ENCODE measurements around the gene METAP1D. TPM values are rescaled to one million over a fixed set of nuclear protein-coding genes. Genes with fewer than 3 reads are reported as not detected.
"Not testable (repeated sequence)": the region's sequence is repeated elsewhere in the genome, so short reads cannot be mapped to it uniquely, and the experiment has no call there.

The METAP1D gene
- total RNA-seq, 1 donor from 2014 or later, result 6.3 TPM

GRCh38 chr2:172063446-172063845 is 63.7 kb downstream of the METAP1D start:
- H3K4me3 ChIP-seq (ENCODE audit: low read depth, low read length), result no peak overlapping the region
- no peak for TF ChIP-seq CTCF (IDR thresholded peaks at IDR 0.05; ENCODE audit: insufficient read depth, low read length, poor library complexity, severe bottlenecking)
- DNase-seq (ENCODE audit: low read depth), result no peak
- no peaks in the 10 kb centered on the region for H3K36me3 ChIP-seq (ENCODE audit: control insufficient read depth, insufficient read depth, low read length)
- no peaks in the 10 kb centered on the region for H3K27me3 ChIP-seq (ENCODE audit: control insufficient read depth, insufficient read depth, low read length)

DNA sequence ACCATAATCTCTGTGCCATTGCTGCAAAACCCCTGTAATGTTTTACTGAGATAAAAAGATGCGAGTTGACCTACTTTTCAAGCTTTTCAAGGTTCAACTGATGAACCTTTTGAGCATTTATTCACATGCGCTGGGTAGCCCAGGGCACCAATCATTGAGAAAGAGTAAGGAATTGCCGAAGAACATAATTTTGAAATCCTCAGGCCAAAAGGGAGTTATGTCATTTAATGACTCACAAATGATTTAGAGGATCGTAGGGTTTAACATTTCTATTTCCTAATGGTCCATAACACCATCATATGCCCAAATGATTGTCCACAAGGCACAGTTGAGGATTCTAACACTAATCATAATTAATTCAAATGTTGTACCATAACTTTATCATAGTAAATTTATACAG is 65.4 kb downstream of the METAP1D start:
- Histone ChIP-seq H3K4me3 (ENCODE audit: low read depth, low read length) (no peak overlapping the region), H3K27me3 (ENCODE audit: control insufficient read depth, insufficient read depth, low read length) (no peaks in the 10 kb centered on the region), H3K36me3 (ENCODE audit: control insufficient read depth, insufficient read depth, low read length) (no peaks in the 10 kb centered on the region)
- no peak for TF ChIP-seq CTCF (IDR thresholded peaks at IDR 0.05; ENCODE audit: insufficient read depth, low read length, poor library complexity, severe bottlenecking)
- DNase-seq (ENCODE audit: low read depth), result no peak

DNA sequence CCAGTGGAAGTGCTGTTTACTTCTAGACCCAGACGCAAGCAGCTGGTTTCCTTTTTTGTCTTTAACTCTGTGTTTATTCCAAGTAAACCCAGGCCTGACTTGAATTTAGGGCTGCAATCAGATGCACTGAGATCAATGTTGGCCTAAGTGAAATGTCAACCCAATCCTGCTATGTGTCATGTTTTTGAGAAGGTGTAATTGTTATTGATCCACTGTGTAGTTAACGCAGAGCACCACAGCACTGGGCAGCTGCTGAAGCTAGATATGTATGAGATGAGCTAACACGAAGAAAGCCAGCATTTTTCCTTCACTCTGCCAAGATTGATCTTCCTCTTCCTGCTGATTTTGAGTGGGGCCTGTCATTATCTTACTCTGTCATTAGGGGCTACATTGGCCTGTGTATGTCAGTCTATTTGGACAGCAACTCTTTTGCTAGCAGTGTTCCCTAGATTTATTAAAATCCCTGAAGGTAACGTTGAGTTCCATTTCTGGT is 66.7 kb downstream of the METAP1D start:
- Histone ChIP-seq H3K36me3 (ENCODE audit: control insufficient read depth, insufficient read depth, low read length) (no peaks in the 10 kb centered on the region), H3K4me3 (ENCODE audit: low read depth, low read length) (no peak overlapping the region), H3K27me3 (ENCODE audit: control insufficient read depth, insufficient read depth, low read length) (no peaks in the 10 kb centered on the region)
- TF ChIP-seq CTCF (IDR thresholded peaks at IDR 0.05; ENCODE audit: insufficient read depth, low read length, poor library complexity, severe bottlenecking), result no peak
- no peak for DNase-seq (ENCODE audit: low read depth)

DNA sequence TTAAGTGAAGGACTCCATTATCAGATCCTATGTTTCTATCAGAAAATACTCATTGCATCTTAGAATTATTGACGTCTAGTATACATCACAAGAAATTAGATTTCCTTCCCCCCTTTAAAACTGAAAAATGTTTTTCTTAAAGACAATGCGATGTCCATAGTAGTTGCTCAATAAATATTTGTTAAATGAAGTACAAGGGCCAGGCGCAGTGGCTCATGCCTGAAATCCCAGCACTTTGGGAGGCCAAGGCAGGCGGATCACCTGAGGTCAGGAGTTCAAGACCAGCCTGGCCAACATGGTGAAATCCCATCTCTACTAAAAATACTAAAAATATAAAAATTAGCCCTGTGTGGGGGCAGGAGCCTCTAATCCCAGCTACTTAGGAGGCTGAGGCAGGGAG is 68.2 kb downstream of the METAP1D start:
- not testable (repeated sequence) for H3K4me3 ChIP-seq (ENCODE audit: low read depth, low read length); DNase-seq (ENCODE audit: low read depth); H3K27me3 ChIP-seq (ENCODE audit: control insufficient read depth, insufficient read depth, low read length); H3K36me3 ChIP-seq (ENCODE audit: control insufficient read depth, insufficient read depth, low read length)

DNA sequence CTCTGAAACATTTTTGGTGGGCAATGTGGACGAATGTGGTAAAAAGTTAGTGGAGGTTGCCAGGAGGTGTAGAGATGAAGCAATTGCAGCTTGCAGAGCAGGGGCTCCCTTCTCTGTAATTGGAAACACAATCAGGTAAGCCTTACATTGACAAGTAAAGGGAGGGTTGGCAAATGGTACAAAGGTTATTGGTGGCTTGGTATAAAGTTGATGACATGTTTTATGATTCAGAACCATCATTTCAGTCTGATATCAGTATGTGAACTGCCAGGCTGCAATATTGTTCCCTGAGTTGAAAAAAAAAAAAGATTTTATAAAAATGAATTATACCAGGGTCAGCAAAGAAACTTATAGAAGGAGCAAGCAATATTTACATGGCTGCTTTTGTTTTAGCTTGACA is 71.2 kb downstream of the METAP1D start:
- Histone ChIP-seq H3K36me3 (ENCODE audit: control insufficient read depth, insufficient read depth, low read length) (no peaks in the 10 kb centered on the region), H3K27me3 (ENCODE audit: control insufficient read depth, insufficient read depth, low read length) (no peaks in the 10 kb centered on the region), H3K4me3 (ENCODE audit: low read depth, low read length) (no peak overlapping the region)
- TF ChIP-seq CTCF (IDR thresholded peaks at IDR 0.05; ENCODE audit: insufficient read depth, low read length, poor library complexity, severe bottlenecking), result no peak
- DNase-seq (ENCODE audit: low read depth), result no peak

DNA sequence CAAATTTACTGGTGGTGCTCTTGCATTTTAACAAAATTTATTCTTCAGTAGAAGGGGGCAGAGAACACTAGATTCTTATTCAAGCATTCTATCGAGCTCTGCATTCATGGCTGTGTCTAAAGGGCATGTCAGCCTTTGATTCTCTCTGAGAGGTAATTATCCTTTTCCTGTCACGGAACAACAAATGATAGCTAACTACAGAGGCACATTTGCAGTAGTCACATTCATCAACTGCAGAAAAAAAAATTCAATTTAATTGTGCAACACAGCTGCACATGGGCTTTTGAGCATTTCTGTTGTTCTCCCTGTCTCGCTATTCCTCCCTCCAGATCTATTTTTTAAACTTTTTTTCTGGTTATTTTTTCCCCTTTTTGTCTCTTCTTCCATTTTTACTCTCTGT is 72.5 kb downstream of the METAP1D start:
- no peak for DNase-seq (ENCODE audit: low read depth)
- Histone ChIP-seq H3K4me3 (ENCODE audit: low read depth, low read length) (no peak overlapping the region), H3K27me3 (ENCODE audit: control insufficient read depth, insufficient read depth, low read length) (no peaks in the 10 kb centered on the region), H3K36me3 (ENCODE audit: control insufficient read depth, insufficient read depth, low read length) (no peaks in the 10 kb centered on the region)
- no peak for TF ChIP-seq CTCF (IDR thresholded peaks at IDR 0.05; ENCODE audit: insufficient read depth, low read length, poor library complexity, severe bottlenecking)
